ENCODE data around the gene SLC26A6.

GRCh38 chr3:48660800-48661400, 25.6 kb upstream of the SLC26A6 start:
- TF ChIP-seq SP1 (IDR thresholded peaks at IDR 0.05) (no peak), BHLHE40 (IDR thresholded peaks at IDR 0.05; ENCODE audit: borderline replicate concordance) (no peak), FOXM1 (IDR thresholded peaks at IDR 0.05; ENCODE audit: borderline replicate concordance) (no peak), HDGF (IDR thresholded peaks at IDR 0.05; ENCODE audit: borderline replicate concordance) (no peak), NFRKB (IDR thresholded peaks at IDR 0.05) (no peak), FOXA1 (IDR thresholded peaks at IDR 0.05) (no peak), ELF4 (IDR thresholded peaks at IDR 0.05) (no peak), L3MBTL2 (conservative IDR thresholded peaks at IDR 0.05) (no peak; the same call in 1 of the 2 replicates), SUZ12 (IDR thresholded peaks at IDR 0.05) (no peak), TARDBP (IDR thresholded peaks at IDR 0.05) (no peak), FOXK2 (IDR thresholded peaks at IDR 0.05) (no peak), ZNF384 (IDR thresholded peaks at IDR 0.05) (no peak), ARNT (IDR thresholded peaks at IDR 0.05) (no peak)

All from HEK293T (cell line).